Uterus (tissue), 4 donors: ENCODE results near the gene PARD3. TPM values are rescaled to one million over a fixed set of nuclear protein-coding genes. Genes with fewer than 3 reads are reported as not detected.
"Not testable (repeated sequence)": the region's sequence is repeated elsewhere in the genome, so short reads cannot be mapped to it uniquely, and the experiment has no call there.

ENCODE experiments used
- DNase-seq, 2 donors: peaks; one replicate each; pipeline ENCODE4 v3.0.0-alpha.2; 2019 to 2020
- H3K27ac ChIP-seq, 2 donors: fragments of 200-600 bp; sonication (generic); 1 replicate in 1 of 2; 2 replicates in 1 of 2; pipeline ENCODE4 v1.5.1; 2016 to 2018
- H3K27me3 ChIP-seq, 2 donors: fragments of 200-600 bp; sonication (generic); one replicate each; pipeline ENCODE4 v1.5.1; 2018 to 2019; ENCODE audit warnings: control low read depth in 1 of 2
- H3K36me3 ChIP-seq, 2 donors: fragments of 200-600 bp; sonication (generic); one replicate each; pipeline ENCODE4 v1.5.1; 2019; ENCODE audit warnings: control low read depth in 1 of 2
- H3K4me1 ChIP-seq, 2 donors: fragments of 200-600 bp; sonication (generic); one replicate each; pipeline ENCODE4 v1.5.1; 2018 to 2019; ENCODE audit warnings: control low read depth in 1 of 2
- H3K4me3 ChIP-seq, 2 donors: fragments of 200-600 bp; sonication (generic); 1 replicate in 1 of 2; 2 replicates in 1 of 2; pipeline ENCODE4 v1.5.1; 2018 to 2019; ENCODE audit warnings: mild to moderate bottlenecking in 1 of 2
- H3K9me3 ChIP-seq, 2 donors: fragments of 200-600 bp; sonication (generic); one replicate each; pipeline ENCODE4 v1.5.1; 2019; ENCODE audit warnings: control low read depth in 1 of 2
- POLR2A ChIP-seq, 2 donors: fragments of 450-650 bp; IDR thresholded peaks; one replicate each; pipeline ENCODE4 v1.6.1; 2016; ENCODE audit warnings: antibody characterized with exemption in 2 of 2, mild to moderate bottlenecking in 1 of 2, moderate library complexity in 1 of 2
- intact Hi-C: fragments of 100-400 bp; cut with DNase I; formaldehyde crosslinking; loops from one replicate; pipeline ENCODE4 v1.15.1; 2023; ENCODE audit warnings: low total_unique reads
- total RNA-seq, 4 donors: library from RNA; depleted of rRNA in 3 of 4; stranded (reverse); fragments of >200 nt in 3 of 4; gene quantifications; one replicate each; pipeline versions ENCODE4 v1.1.0 to v1.2.4, GENCODE V29; 2014 to 2023
- TF ChIP-seq, protein P1 (sequence below), 4 experiments: fragments of 200-600 bp in 2 of 4; fragments of 450-650 bp in 2 of 4; sonication (generic) in 2 of 4; IDR thresholded peaks; one replicate each; pipeline ENCODE4 v1.5.1; 2016 to 2019; ENCODE audit warnings: antibody characterized with exemption in 4 of 4, mild to moderate bottlenecking in 2 of 4, moderate library complexity in 1 of 4
- donor health status: DM: yes; HTN: yes; CAD: no.

Gene PARD3
- total RNA-seq, 4 donors from 2014 or later: 42.1 to 96.1 (median 51.5) TPM

- H3K27ac ChIP-seq: peak overlapping the region; percentile 21 to 62
- H3K4me3 ChIP-seq: no peak overlapping the region
- H3K27me3 ChIP-seq: no peaks in the 10 kb centered on the region
- no peaks in the 10 kb centered on the region for H3K36me3 ChIP-seq
- no peaks in the 10 kb centered on the region for H3K4me1 ChIP-seq
- DNase-seq: peak in 1 of 2 donors; percentile 68
- no peak for TF ChIP-seq POLR2A (IDR thresholded peaks at IDR 0.05)
- TF ChIP-seq, protein P1, sequence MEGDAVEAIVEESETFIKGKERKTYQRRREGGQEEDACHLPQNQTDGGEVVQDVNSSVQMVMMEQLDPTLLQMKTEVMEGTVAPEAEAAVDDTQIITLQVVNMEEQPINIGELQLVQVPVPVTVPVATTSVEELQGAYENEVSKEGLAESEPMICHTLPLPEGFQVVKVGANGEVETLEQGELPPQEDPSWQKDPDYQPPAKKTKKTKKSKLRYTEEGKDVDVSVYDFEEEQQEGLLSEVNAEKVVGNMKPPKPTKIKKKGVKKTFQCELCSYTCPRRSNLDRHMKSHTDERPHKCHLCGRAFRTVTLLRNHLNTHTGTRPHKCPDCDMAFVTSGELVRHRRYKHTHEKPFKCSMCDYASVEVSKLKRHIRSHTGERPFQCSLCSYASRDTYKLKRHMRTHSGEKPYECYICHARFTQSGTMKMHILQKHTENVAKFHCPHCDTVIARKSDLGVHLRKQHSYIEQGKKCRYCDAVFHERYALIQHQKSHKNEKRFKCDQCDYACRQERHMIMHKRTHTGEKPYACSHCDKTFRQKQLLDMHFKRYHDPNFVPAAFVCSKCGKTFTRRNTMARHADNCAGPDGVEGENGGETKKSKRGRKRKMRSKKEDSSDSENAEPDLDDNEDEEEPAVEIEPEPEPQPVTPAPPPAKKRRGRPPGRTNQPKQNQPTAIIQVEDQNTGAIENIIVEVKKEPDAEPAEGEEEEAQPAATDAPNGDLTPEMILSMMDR (IDR thresholded peaks at IDR 0.05): no peak
- no peaks in the 10 kb centered on the region for H3K9me3 ChIP-seq
- intact Hi-C loops: no loop called here
These were observed 736.2 kb downstream of the PARD3 start for GRCh38 chr10:34078745-34079470.

GRCh38 chr10:34078017-34078744 is 736.9 kb downstream of the PARD3 start:
- H3K4me1 ChIP-seq: no peaks in the 10 kb centered on the region
- no peaks in the 10 kb centered on the region for H3K27me3 ChIP-seq
- no peak for TF ChIP-seq POLR2A (IDR thresholded peaks at IDR 0.05)
- TF ChIP-seq, protein P1 (IDR thresholded peaks at IDR 0.05): no peak
- DNase-seq: no peak
- intact Hi-C loops: no loop called here
- no peaks in the 10 kb centered on the region for H3K36me3 ChIP-seq
- no peak overlapping the region for H3K4me3 ChIP-seq
- H3K27ac ChIP-seq: peak overlapping the region in 1 of 2 donors; percentile 62
- H3K9me3 ChIP-seq: no peaks in the 10 kb centered on the region

DNA sequence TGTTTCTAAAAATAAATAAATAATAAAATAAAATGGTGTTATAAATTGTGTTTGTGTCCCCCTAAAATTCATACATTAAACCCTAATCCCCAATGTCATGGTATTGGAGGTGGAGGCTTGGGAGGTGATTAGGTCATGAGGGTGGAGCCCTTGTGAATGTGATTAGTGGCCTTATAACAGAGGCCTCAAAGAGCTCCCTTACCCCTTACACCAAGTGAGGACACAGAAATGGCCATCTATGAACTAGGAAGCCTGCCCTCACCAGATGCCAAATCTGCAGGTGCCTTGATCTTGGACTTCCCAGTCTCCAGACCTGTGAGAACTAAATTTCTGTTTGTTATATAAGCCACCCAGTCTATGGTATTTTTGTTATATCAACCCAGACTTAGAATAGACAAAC is 738.7 kb downstream of the PARD3 start:
- no peak for DNase-seq
- Histone ChIP-seq H3K27ac (no peak overlapping the region), H3K4me3 (no peak overlapping the region), H3K36me3 (no peaks in the 10 kb centered on the region), H3K9me3 (no peaks in the 10 kb centered on the region), H3K4me1 (no peaks in the 10 kb centered on the region), H3K27me3 (no peaks in the 10 kb centered on the region)
- no peak for TF ChIP-seq POLR2A (IDR thresholded peaks at IDR 0.05)
- TF ChIP-seq, protein P1 (IDR thresholded peaks at IDR 0.05): no peak
- intact Hi-C loops: no loop called here

DNA sequence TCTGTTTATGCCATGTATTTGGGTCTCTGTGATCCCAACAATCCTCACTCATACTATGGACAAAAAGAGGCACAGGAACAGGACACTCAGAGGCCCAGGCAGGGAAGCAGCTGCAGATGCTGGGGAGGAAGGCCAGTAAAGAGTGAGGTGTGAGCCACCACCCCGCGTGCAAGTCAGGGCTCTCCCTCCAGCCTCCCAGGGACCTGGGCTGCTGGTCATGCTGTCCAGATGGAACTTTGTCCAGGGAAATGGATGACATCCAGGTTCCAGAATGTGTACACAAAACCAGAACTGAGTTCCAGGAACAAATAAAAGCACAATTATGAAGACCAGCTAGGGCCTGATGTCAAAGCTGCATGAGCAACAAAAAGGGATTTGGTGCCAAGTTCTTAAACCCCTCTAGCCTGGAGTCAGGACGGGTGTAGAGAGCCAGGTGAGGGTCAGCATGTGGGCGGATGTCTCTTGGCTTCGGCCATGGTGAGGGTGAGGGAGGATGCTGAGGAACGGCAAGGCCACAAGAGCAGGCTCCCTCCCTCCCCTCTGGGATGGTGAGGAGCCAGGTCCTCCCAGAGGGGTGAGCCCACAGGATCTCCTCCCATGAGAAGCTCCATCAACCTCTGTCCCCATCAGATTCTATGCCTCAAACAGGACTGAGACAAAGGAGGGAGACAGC is 739.7 kb downstream of the PARD3 start:
- H3K36me3 ChIP-seq: no peaks in the 10 kb centered on the region
- DNase-seq: peak; percentile 41 to 59
- no peak overlapping the region for H3K4me3 ChIP-seq
- no peaks in the 10 kb centered on the region for H3K9me3 ChIP-seq
- H3K4me1 ChIP-seq: no peaks in the 10 kb centered on the region
- intact Hi-C loops: no loop called here
- TF ChIP-seq POLR2A (IDR thresholded peaks at IDR 0.05): no peak
- TF ChIP-seq, protein P1 (IDR thresholded peaks at IDR 0.05): no peak
- no peaks in the 10 kb centered on the region for H3K27me3 ChIP-seq
- H3K27ac ChIP-seq: no peak overlapping the region

- Histone ChIP-seq H3K36me3 (no peaks in the 10 kb centered on the region), H3K4me3 (no peak overlapping the region), H3K9me3 (no peaks in the 10 kb centered on the region), H3K27ac (no peak overlapping the region), H3K4me1 (no peaks in the 10 kb centered on the region), H3K27me3 (no peaks in the 10 kb centered on the region)
- DNase-seq: no peak
- intact Hi-C loops: no loop called here
- TF ChIP-seq, protein P1 (IDR thresholded peaks at IDR 0.05): no peak
- no peak for TF ChIP-seq POLR2A (IDR thresholded peaks at IDR 0.05)
These were observed 741.0 kb downstream of the PARD3 start for GRCh38 chr10:34074051-34074450.

- H3K4me3 ChIP-seq, H3K36me3 ChIP-seq, H3K27ac ChIP-seq, DNase-seq, H3K4me1 ChIP-seq, H3K9me3 ChIP-seq, H3K27me3 ChIP-seq, intact Hi-C loops: not testable (repeated sequence)
These were observed 747.4 kb downstream of the PARD3 start for GRCh38 chr10:34067741-34068140.
